Heart left ventricle (tissue), 13 donors: ENCODE data around the gene SUCLG1.

ENCODE experiments used
- POLR2A ChIP-seq, 2 donors: fragments of 450-650 bp; IDR thresholded peaks; one replicate each; pipeline ENCODE4 v1.6.1; 2017; ENCODE audit warnings: antibody characterized with exemption in 2 of 2, mild to moderate bottlenecking in 2 of 2, moderate library complexity in 2 of 2
- TF ChIP-seq, protein P1 (sequence below), 12 donors: fragments of 200-600 bp; sonication (generic) in 4 of 12; IDR thresholded peaks; one replicate each; pipeline versions ENCODE4 v1.5.0 to v1.8.0; 2018 to 2022; ENCODE audit warnings: antibody characterized with exemption in 12 of 12, mild to moderate bottlenecking in 5 of 12
- donor health status: ischemic (EF 13 %, LVEDD 7.1; RV severe dilation, severe dysfunction).
- donor health status: DM: no; HTN: yes; CAD: no.
- donor health status: DM: no; HTN: no; CAD: no.
- donor health status: ischemic (EF 25% LVEDD 6.9; RV normal size, moderate dysfunction).
- donor health status: ischemic (EF 25% LVEDD 5.7; RV mildly dilated, moderate dysfunction).
- donor health status: ischemic (EF 35%, LVEDD 5.7; RV mildly dilated, moderate dysfunction).
- donor health status: nonischemic (EF 11% LVEDD 7.7; RV severe dilation, severe dysfunction).
- donor health status: DM: yes; HTN: yes; CAD: no.
- donor health status: PGD.
- donor health status: ischemic (EF 29% LVEDD 5.4; RV normal size, mild dysfunction).
- donor health status: nonischemic (EF 23%, LVEDD 6.1; RV moderate dilation, normal function).

GRCh38 chr2:84435345-84436025 lies 23.6 kb downstream of the SUCLG1 start:
- TF ChIP-seq, protein P1, sequence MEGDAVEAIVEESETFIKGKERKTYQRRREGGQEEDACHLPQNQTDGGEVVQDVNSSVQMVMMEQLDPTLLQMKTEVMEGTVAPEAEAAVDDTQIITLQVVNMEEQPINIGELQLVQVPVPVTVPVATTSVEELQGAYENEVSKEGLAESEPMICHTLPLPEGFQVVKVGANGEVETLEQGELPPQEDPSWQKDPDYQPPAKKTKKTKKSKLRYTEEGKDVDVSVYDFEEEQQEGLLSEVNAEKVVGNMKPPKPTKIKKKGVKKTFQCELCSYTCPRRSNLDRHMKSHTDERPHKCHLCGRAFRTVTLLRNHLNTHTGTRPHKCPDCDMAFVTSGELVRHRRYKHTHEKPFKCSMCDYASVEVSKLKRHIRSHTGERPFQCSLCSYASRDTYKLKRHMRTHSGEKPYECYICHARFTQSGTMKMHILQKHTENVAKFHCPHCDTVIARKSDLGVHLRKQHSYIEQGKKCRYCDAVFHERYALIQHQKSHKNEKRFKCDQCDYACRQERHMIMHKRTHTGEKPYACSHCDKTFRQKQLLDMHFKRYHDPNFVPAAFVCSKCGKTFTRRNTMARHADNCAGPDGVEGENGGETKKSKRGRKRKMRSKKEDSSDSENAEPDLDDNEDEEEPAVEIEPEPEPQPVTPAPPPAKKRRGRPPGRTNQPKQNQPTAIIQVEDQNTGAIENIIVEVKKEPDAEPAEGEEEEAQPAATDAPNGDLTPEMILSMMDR (IDR thresholded peaks at IDR 0.05): no peak
- TF ChIP-seq POLR2A (IDR thresholded peaks at IDR 0.05): no peak
